ENCODE results near the gene ZDHHC4. TPM values are rescaled to one million over a fixed set of nuclear protein-coding genes. Genes with fewer than 3 reads are reported as not detected.

The ZDHHC4 gene
- total and polyA plus RNA-seq, 10 of the 15 experiments (the other 5 are each of a cell fraction or from before 2014, with no cell fraction given): 30.6 to 74.3 (median 35.8) TPM

DNA sequence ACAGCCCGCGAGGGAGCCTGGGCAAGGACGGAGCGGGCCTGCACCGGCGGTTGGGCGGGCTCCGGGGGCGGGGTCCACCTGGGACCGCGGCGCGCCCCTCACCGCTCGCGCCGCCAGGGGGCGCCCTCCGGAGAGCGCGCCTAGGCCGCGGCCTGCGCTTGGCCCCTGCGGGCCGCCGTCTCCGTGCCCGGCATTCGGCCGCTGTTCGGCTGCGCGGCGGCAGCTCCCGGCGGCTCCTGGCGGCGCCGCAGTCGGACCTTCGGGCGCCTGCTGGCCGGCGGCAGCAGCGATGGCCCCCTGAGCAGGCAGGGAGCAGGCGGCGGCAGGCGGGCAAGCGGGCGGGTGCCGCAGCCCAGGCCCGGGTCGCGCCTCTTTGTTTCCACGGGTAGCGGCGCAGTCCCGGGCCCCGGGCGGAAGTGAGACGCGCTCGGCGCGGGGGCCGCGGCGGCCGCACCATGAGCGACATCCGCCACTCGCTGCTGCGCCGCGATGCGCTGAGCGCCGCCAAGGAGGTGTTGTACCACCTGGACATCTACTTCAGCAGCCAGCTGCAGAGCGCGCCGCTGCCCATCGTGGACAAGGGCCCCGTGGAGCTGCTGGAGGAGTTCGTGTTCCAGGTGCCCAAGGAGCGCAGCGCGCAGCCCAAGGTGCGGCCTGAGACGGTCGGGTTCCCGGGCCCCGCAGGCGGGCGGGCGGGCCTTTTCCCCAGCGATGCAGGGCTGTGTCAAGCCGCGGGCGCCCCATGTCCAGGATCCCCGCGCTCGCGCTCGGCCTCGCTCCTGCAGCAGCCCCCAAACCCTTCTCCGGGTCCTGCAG is 12.8 kb downstream of the ZDHHC4 start, which contains the start of gene INTS15 (continued):
- TF ChIP-seq, protein P1, sequence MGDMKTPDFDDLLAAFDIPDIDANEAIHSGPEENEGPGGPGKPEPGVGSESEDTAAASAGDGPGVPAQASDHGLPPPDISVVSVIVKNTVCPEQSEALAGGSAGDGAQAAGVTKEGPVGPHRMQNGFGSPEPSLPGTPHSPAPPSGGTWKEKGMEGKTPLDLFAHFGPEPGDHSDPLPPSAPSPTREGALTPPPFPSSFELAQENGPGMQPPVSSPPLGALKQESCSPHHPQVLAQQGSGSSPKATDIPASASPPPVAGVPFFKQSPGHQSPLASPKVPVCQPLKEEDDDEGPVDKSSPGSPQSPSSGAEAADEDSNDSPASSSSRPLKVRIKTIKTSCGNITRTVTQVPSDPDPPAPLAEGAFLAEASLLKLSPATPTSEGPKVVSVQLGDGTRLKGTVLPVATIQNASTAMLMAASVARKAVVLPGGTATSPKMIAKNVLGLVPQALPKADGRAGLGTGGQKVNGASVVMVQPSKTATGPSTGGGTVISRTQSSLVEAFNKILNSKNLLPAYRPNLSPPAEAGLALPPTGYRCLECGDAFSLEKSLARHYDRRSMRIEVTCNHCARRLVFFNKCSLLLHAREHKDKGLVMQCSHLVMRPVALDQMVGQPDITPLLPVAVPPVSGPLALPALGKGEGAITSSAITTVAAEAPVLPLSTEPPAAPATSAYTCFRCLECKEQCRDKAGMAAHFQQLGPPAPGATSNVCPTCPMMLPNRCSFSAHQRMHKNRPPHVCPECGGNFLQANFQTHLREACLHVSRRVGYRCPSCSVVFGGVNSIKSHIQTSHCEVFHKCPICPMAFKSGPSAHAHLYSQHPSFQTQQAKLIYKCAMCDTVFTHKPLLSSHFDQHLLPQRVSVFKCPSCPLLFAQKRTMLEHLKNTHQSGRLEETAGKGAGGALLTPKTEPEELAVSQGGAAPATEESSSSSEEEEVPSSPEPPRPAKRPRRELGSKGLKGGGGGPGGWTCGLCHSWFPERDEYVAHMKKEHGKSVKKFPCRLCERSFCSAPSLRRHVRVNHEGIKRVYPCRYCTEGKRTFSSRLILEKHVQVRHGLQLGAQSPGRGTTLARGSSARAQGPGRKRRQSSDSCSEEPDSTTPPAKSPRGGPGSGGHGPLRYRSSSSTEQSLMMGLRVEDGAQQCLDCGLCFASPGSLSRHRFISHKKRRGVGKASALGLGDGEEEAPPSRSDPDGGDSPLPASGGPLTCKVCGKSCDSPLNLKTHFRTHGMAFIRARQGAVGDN (IDR thresholded peaks at IDR 0.05): peak; percentile 84
- TF ChIP-seq TCF12 (IDR thresholded peaks at IDR 0.05; ENCODE audit: low read depth, low read length): peak; percentile 56
- TF ChIP-seq, protein P2, sequence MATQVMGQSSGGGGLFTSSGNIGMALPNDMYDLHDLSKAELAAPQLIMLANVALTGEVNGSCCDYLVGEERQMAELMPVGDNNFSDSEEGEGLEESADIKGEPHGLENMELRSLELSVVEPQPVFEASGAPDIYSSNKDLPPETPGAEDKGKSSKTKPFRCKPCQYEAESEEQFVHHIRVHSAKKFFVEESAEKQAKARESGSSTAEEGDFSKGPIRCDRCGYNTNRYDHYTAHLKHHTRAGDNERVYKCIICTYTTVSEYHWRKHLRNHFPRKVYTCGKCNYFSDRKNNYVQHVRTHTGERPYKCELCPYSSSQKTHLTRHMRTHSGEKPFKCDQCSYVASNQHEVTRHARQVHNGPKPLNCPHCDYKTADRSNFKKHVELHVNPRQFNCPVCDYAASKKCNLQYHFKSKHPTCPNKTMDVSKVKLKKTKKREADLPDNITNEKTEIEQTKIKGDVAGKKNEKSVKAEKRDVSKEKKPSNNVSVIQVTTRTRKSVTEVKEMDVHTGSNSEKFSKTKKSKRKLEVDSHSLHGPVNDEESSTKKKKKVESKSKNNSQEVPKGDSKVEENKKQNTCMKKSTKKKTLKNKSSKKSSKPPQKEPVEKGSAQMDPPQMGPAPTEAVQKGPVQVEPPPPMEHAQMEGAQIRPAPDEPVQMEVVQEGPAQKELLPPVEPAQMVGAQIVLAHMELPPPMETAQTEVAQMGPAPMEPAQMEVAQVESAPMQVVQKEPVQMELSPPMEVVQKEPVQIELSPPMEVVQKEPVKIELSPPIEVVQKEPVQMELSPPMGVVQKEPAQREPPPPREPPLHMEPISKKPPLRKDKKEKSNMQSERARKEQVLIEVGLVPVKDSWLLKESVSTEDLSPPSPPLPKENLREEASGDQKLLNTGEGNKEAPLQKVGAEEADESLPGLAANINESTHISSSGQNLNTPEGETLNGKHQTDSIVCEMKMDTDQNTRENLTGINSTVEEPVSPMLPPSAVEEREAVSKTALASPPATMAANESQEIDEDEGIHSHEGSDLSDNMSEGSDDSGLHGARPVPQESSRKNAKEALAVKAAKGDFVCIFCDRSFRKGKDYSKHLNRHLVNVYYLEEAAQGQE (IDR thresholded peaks at IDR 0.05; ENCODE audit: low read depth, low read length): 0 out of 2 replicates have a peak, but pooled peaks have one; percentile 24
- peak; percentile 78 for TF ChIP-seq POLR2AphosphoS5 (IDR thresholded peaks at IDR 0.05; ENCODE audit: low read length)
- TF ChIP-seq ASH2L (IDR thresholded peaks at IDR 0.05; ENCODE audit: borderline replicate concordance, low read depth): no peak
- peak; percentile 17; the same call in 1 of the 2 replicates for TF ChIP-seq TBL1XR1 (IDR thresholded peaks at IDR 0.05; ENCODE audit: low read depth, low read length)
- TF ChIP-seq MEF2A (IDR thresholded peaks at IDR 0.05; ENCODE audit: insufficient read depth, low read depth, low read length): peak; percentile 74; the same call in 1 of the 2 replicates
- peak; percentile 87; the same call in 1 of the 2 replicates for TF ChIP-seq NR2F1 (conservative IDR thresholded peaks at IDR 0.05)
- TF ChIP-seq MYC (IDR thresholded peaks at IDR 0.05; ENCODE audit: insufficient read depth, insufficient read length, insufficient replicate concordance, low read length, severe bottlenecking): no peak
- TF ChIP-seq, protein P3, sequence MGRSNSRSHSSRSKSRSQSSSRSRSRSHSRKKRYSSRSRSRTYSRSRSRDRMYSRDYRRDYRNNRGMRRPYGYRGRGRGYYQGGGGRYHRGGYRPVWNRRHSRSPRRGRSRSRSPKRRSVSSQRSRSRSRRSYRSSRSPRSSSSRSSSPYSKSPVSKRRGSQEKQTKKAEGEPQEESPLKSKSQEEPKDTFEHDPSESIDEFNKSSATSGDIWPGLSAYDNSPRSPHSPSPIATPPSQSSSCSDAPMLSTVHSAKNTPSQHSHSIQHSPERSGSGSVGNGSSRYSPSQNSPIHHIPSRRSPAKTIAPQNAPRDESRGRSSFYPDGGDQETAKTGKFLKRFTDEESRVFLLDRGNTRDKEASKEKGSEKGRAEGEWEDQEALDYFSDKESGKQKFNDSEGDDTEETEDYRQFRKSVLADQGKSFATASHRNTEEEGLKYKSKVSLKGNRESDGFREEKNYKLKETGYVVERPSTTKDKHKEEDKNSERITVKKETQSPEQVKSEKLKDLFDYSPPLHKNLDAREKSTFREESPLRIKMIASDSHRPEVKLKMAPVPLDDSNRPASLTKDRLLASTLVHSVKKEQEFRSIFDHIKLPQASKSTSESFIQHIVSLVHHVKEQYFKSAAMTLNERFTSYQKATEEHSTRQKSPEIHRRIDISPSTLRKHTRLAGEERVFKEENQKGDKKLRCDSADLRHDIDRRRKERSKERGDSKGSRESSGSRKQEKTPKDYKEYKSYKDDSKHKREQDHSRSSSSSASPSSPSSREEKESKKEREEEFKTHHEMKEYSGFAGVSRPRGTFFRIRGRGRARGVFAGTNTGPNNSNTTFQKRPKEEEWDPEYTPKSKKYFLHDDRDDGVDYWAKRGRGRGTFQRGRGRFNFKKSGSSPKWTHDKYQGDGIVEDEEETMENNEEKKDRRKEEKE (IDR thresholded peaks at IDR 0.05): peak; percentile 64
- TF ChIP-seq CREB1 (IDR thresholded peaks at IDR 0.05; ENCODE audit: low read depth): peak; percentile 18; the same call in 1 of the 2 replicates
- peak; percentile 77 for TF ChIP-seq ZSCAN29 (IDR thresholded peaks at IDR 0.05)
- TF ChIP-seq, protein P4, sequence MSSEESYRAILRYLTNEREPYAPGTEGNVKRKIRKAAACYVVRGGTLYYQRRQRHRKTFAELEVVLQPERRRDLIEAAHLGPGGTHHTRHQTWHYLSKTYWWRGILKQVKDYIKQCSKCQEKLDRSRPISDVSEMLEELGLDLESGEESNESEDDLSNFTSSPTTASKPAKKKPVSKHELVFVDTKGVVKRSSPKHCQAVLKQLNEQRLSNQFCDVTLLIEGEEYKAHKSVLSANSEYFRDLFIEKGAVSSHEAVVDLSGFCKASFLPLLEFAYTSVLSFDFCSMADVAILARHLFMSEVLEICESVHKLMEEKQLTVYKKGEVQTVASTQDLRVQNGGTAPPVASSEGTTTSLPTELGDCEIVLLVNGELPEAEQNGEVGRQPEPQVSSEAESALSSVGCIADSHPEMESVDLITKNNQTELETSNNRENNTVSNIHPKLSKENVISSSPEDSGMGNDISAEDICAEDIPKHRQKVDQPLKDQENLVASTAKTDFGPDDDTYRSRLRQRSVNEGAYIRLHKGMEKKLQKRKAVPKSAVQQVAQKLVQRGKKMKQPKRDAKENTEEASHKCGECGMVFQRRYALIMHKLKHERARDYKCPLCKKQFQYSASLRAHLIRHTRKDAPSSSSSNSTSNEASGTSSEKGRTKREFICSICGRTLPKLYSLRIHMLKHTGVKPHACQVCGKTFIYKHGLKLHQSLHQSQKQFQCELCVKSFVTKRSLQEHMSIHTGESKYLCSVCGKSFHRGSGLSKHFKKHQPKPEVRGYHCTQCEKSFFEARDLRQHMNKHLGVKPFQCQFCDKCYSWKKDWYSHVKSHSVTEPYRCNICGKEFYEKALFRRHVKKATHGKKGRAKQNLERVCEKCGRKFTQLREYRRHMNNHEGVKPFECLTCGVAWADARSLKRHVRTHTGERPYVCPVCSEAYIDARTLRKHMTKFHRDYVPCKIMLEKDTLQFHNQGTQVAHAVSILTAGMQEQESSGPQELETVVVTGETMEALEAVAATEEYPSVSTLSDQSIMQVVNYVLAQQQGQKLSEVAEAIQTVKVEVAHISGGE (CRISPR knock-in tag; IDR thresholded peaks at IDR 0.05): 0 out of 2 replicates have a peak, but pooled peaks have one; percentile 30
- no peak for TF ChIP-seq FOXM1 (IDR thresholded peaks at IDR 0.05; ENCODE audit: low read depth, low read length)
